Fibroblast of lung (primary cell): ENCODE data around the gene ZNF765.
"Not testable (repeated sequence)": the region's sequence is repeated elsewhere in the genome, so short reads cannot be mapped to it uniquely, and the experiment has no call there.

Experiments used
- CTCF ChIP-seq, 2 donors: IDR thresholded peaks in 1 of 2; conservative IDR thresholded peaks in 1 of 2; 1 replicate in 1 of 2; 2 replicates in 1 of 2; pipeline ENCODE4 v1.5.1; 2011 to 2012; ENCODE audit warnings: low read length in 2 of 2, control low read depth in 1 of 2, inconsistent platforms in 1 of 2, low read depth in 1 of 2, mild to moderate bottlenecking in 1 of 2
- EZH2 ChIP-seq: IDR thresholded peaks from 2 replicates; pipeline ENCODE4 v1.5.1; 2012; ENCODE audit warnings: low read length, control low read depth, mild to moderate bottlenecking; ENCODE audit errors: missing control alignments

- TF ChIP-seq CTCF (conservative IDR thresholded peaks at IDR 0.05 in 1 of 2, IDR thresholded peaks at IDR 0.05 in 1 of 2; ENCODE audit: low read depth in 1 of 2, low read length in 2 of 2); EZH2: not testable (repeated sequence)
Observed at GRCh38 chr19:53468628-53469027, 73.7 kb downstream of the ZNF765 start.
